Amniotic stem cell (primary cell): ENCODE measurements around the gene ZNF222.

Experiments
- DNase-seq: peaks from one replicate; lab custom pipeline; 2025; lab: John Stamatoyannopoulos, UW

ZNF222 gene

GRCh38 chr19:44051650-44052402 is 26.6 kb downstream of the ZNF222 start, which contains the start of gene ZNF223:
TSS of gene ZNF223 (plus strand) at chr19:44052036. CDS start at chr19:44055177, 3,141 bp downstream.
- peak; percentile 84 for DNase-seq

- no peak for DNase-seq
Measured at GRCh38 chr19:44055870-44056269, 30.7 kb downstream of the ZNF222 start.

DNA sequence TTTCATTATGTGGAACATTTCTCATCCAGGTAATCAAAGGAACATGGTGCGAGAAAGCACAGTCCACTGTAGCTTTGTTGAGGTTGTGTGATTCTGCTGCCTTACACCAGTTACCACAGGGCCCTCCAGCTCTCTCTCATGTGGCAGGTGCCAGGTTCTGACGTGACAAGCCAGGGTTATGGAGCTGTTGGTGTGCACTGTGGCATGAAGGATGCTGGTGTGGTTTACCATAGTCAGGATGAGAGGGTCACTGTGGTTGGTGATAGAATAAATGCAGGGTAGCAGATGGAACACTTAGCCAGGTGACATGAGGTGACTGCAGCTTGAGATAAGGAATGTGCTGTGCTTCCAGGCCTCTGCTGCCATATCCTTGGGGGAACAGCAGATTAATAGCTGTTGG is 34.0 kb downstream of the ZNF222 start:
- DNase-seq, result no peak

DNA sequence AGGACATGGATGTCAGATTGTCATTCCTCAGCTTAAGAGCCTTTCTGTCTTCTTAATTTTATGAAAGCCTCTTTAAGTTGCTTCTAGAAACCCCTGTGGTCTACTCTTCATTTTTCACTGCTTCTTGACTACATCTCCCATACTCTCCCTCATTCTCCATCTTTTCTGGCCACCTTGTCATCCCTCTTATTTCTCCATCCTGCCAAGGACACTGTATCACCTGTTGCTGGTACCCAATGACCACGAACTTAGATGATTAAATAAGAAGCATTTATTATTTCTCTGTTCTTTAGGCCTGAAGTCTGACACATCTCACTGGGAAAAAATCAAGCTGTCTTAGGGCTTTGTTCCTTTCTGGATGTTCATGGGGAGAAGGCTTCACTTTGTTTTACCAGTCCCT is 35.9 kb downstream of the ZNF222 start:
- DNase-seq, result no peak

DNA sequence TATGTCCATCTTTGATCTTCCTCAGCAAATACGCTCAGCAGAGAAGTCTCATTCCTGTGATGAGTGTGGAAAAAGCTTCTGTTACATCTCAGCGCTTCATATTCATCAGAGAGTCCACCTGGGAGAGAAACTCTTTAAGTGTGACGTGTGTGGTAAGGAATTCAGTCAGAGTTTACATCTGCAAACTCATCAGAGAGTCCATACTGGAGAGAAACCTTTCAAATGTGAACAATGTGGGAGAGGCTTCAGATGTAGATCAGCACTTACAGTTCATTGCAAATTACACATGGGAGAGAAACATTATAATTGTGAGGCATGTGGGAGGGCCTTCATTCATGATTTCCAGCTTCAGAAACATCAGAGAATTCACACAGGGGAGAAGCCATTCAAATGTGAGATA is 41.1 kb downstream of the ZNF222 start:
- no peak for DNase-seq

DNA sequence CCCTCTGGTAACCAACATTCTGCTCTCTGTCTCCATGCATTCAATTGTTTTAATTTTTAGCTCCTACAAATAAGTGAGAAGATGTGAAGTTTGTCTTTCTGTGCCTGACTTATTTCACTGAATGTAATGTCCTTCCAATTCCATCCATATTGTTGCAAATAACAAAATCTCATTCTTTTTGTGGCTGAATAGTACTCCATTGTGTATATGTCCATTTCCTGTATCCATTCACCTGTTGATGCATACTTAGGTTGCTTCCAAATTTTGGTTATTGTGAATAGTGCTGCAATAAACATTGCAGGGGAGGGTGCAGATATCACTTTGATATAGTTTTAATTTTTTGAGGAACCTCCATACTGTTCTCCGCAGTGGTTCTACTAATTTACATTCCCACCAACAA is 44.2 kb downstream of the ZNF222 start:
- DNase-seq, result no peak

GRCh38 chr19:44071824-44072542 is 46.8 kb downstream of the ZNF222 start, which contains the start of gene ZNF284:
TSS of gene ZNF284 (plus strand) at chr19:44072159. CDS start at chr19:44076390, 4,231 bp downstream.
- DNase-seq, result peak; percentile 64

- no peak for DNase-seq
Measured at GRCh38 chr19:44072543-44073401, 47.6 kb downstream of the ZNF222 start.

GRCh38 chr19:44076325-44076724 is 51.1 kb downstream of the ZNF222 start:
- no peak for DNase-seq
